ENCODE data around the gene TNS1. TPM values are rescaled to one million over a fixed set of nuclear protein-coding genes. Genes with fewer than 3 reads are reported as not detected.

The TNS1 gene
- total and polyA plus RNA-seq, 9 of the 15 experiments (the other 6 are each of a cell fraction or from before 2014, with no cell fraction given) = 0.13 to 2.7 (median 0.77) TPM

GRCh38 chr2:217979151-217979811 is 23.5 kb downstream of the TNS1 start:
- Histone ChIP-seq H2AFZ (ENCODE audit: low read depth, low read length) (no peak overlapping the region), H3K9me1 (ENCODE audit: control insufficient read depth, insufficient read depth, low read length) (no peaks in the 10 kb centered on the region), H3K27me3 (ENCODE audit: control insufficient read depth in 2 of 2, insufficient read depth in 2 of 2, low read length in 2 of 2) (peaks cover 0 to 40% of the 10 kb centered on the region in 2 experiments; a peak in 2 of 5 replicates), H3K27ac (ENCODE audit: extremely low read depth, low read depth, low read length) (no peak overlapping the region), H3K79me2 (ENCODE audit: control insufficient read depth, insufficient read depth, low read length) (no peaks in the 10 kb centered on the region), H3K9me3 (replicated peaks; ENCODE audit: control insufficient read depth, insufficient read depth, low read depth, low read length) (no peaks in the 10 kb centered on the region), H3K4me3 (no peak overlapping the region), H3K9ac (ENCODE audit: insufficient read depth in 1 of 2, low read depth in 2 of 2, low read length in 2 of 2) (no peak overlapping the region), H3K4me1 (replicated peaks in 1 of 2; ENCODE audit: control insufficient read depth in 2 of 2, insufficient read depth in 2 of 2, low read length in 2 of 2) (no peaks in the 10 kb centered on the region), H3K36me3 (ENCODE audit: control insufficient read depth, insufficient read depth, low read length) (no peaks in the 10 kb centered on the region), H4K20me1 (replicated peaks; ENCODE audit: control insufficient read depth, insufficient read depth, low read length) (no peaks in the 10 kb centered on the region), H3K4me2 (ENCODE audit: insufficient read depth, low read length) (no peak overlapping the region)
- BruUV-seq (replicated peaks) = no TSS peak
- no peak for DNase-seq (ENCODE audit: extremely low read depth in 1 of 4, low spot score in 3 of 4)
- no peak for ATAC-seq
- ChIA-PET CTCF (ENCODE audit: low intra/inter-chr PET ratio) (interaction anchor here (0.6 kb wide), 1 partner anchor 189 kb away, joined by 5 read pairs; no protein-coding TSS in a partner anchor), POLR2A (no interaction called here)
- no peak for FAIRE-seq
- TF ChIP-seq ZNF224 (CRISPR knock-in tag; IDR thresholded peaks at IDR 0.05) (no peak), DPF2 (IDR thresholded peaks at IDR 0.05) (no peak), PTBP1 (IDR thresholded peaks at IDR 0.05; ENCODE audit: low read depth, low read length) (no peak), EGR1 (conservative IDR thresholded peaks at IDR 0.05) (0 out of 2 replicates have a peak, but pooled peaks have one; percentile 5), ARID4B (CRISPR knock-in tag; IDR thresholded peaks at IDR 0.05) (no peak), SP2 (IDR thresholded peaks at IDR 0.05; ENCODE audit: extremely low read depth, low read depth, low read length, poor library complexity, severe bottlenecking) (no peak), STAT5B (CRISPR knock-in tag; IDR thresholded peaks at IDR 0.05) (no peak)
- intact Hi-C loops (cut with micrococcal nuclease) = no loop called here
- in situ Hi-C loops (cut with MboI) = no loop called here
- 0% methylated on average over 9 of the region's 10 CpGs for WGBS (ENCODE audit: insufficient coverage, low coverage, missing lambda C conversion rate)

Data from K562 (cell line).